Neural cell (in vitro differentiated cells): Measurements from ENCODE around the gene CYB5RL.

Experiments
- CTCF ChIP-seq: fragments of 450-650 bp; IDR thresholded peaks from 2 replicates; pipeline ENCODE4 v1.5.1; 2014; ENCODE audit warnings: antibody characterized with exemption, mild to moderate bottlenecking, moderate library complexity; ENCODE audit not compliant: poor library complexity, severe bottlenecking
- EP300 ChIP-seq: fragments of 450-650 bp; conservative IDR thresholded peaks from 2 replicates; pipeline ENCODE4 v1.6.1; 2014; ENCODE audit warnings: antibody characterized with exemption, mild to moderate bottlenecking, moderate library complexity; ENCODE audit not compliant: poor library complexity, severe bottlenecking
- EZH2 ChIP-seq: fragments of 200-600, 300-800 bp; shearing (Covaris generic), sonication (generic); IDR thresholded peaks from 2 replicates; pipeline ENCODE4 v1.6.1; 2014; ENCODE audit warnings: antibody characterized with exemption, low read length, borderline replicate concordance, mild to moderate bottlenecking; ENCODE audit not compliant: insufficient read depth, poor library complexity, severe bottlenecking
- RAD21 ChIP-seq: fragments of 450-650 bp; conservative IDR thresholded peaks from 2 replicates; pipeline ENCODE4 v1.6.1; 2014; ENCODE audit warnings: antibody characterized with exemption, mild to moderate bottlenecking, moderate library complexity
- REST ChIP-seq: IDR thresholded peaks from 2 replicates; pipeline ENCODE4 v1.6.1; 2012; ENCODE audit warnings: borderline replicate concordance
- SMC3 ChIP-seq: fragments of 450-650 bp; conservative IDR thresholded peaks from 2 replicates; pipeline ENCODE4 v1.6.1; 2014; ENCODE audit warnings: antibody characterized with exemption, mild to moderate bottlenecking, moderate library complexity; ENCODE audit not compliant: poor library complexity

DNA sequence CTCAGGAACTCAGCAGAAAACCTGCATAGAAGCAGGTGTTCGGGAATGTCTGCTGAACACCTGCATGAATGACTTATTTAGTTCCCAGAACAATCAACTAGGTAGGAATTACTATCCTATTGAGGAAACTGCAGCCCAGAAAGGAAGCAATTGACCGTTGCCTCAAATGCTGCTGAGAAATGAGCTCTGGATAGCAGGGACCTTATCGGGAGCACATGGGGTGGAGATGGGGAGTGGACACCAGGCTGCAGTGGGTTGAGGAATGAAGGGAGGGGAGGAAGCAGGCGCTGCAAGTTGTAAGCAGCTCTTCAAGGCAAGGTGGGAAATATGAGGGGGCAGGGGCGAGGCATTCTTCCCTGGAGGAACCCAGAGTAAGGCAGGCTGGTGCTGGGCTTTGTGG is 36.3 kb downstream of the CYB5RL start:
- TF ChIP-seq CTCF: no peak
- no peak for TF ChIP-seq EZH2
- TF ChIP-seq SMC3: no peak
- no peak for TF ChIP-seq REST
- no peak for TF ChIP-seq EP300
- no peak for TF ChIP-seq RAD21
